HL-60 (cell line): ENCODE data around the gene CTNND2.

ENCODE experiments used
- DNase-seq, 2 experiments: peaks; one replicate each; pipeline ENCODE4 v3.0.0-alpha.2; 2010 to 2020; ENCODE audit warnings: low read depth in 1 of 2, low spot score in 1 of 2
- H3K27ac ChIP-seq: fragments of 250-450 bp; sonication (Bioruptor Pico); replicated peaks from 2 replicates; pipeline ENCODE4 v1.5.1; 2020; ENCODE audit warnings: mild to moderate bottlenecking, moderate library complexity
- H3K27me3 ChIP-seq: fragments of 250-450 bp; sonication (Bioruptor Pico); 2 replicates; pipeline ENCODE4 v1.5.1; 2021; ENCODE audit warnings: mild to moderate bottlenecking, moderate library complexity; ENCODE audit not compliant: insufficient read depth, poor library complexity, severe bottlenecking
- H3K4me3 ChIP-seq: replicated peaks from 2 replicates; pipeline ENCODE4 v1.5.1; 2011; ENCODE audit warnings: mild to moderate bottlenecking, control low read depth, low read length; ENCODE audit not compliant: insufficient read depth
- GABPA ChIP-seq: IDR thresholded peaks from 2 replicates; pipeline ENCODE4 v1.6.1; 2012; ENCODE audit warnings: low read depth
- POLR2AphosphoS5 ChIP-seq: IDR thresholded peaks from 2 replicates; pipeline ENCODE4 v1.6.1; 2012; ENCODE audit warnings: low read depth
- SPI1 ChIP-seq: IDR thresholded peaks from 2 replicates; pipeline ENCODE4 v1.6.1; 2012; ENCODE audit warnings: low read depth, mild to moderate bottlenecking, borderline replicate concordance
- TF ChIP-seq, protein P1 (sequence below): IDR thresholded peaks from one replicate; pipeline ENCODE4 v1.5.1; 2011; ENCODE audit warnings: low read length, control low read depth, inconsistent platforms; ENCODE audit not compliant: insufficient read depth
- TF ChIP-seq, protein P2 (sequence below): IDR thresholded peaks from 2 replicates; pipeline ENCODE4 v1.6.1; 2012; ENCODE audit warnings: low read depth; ENCODE audit not compliant: insufficient replicate concordance

The CTNND2 gene

GRCh38 chr5:11888221-11888620 lies 16.0 kb downstream of the CTNND2 start:
- Histone ChIP-seq H3K27me3 (no peaks in the 10 kb centered on the region), H3K4me3 (no peak overlapping the region), H3K27ac (no peak overlapping the region)
- no peak for DNase-seq
- TF ChIP-seq, protein P1, sequence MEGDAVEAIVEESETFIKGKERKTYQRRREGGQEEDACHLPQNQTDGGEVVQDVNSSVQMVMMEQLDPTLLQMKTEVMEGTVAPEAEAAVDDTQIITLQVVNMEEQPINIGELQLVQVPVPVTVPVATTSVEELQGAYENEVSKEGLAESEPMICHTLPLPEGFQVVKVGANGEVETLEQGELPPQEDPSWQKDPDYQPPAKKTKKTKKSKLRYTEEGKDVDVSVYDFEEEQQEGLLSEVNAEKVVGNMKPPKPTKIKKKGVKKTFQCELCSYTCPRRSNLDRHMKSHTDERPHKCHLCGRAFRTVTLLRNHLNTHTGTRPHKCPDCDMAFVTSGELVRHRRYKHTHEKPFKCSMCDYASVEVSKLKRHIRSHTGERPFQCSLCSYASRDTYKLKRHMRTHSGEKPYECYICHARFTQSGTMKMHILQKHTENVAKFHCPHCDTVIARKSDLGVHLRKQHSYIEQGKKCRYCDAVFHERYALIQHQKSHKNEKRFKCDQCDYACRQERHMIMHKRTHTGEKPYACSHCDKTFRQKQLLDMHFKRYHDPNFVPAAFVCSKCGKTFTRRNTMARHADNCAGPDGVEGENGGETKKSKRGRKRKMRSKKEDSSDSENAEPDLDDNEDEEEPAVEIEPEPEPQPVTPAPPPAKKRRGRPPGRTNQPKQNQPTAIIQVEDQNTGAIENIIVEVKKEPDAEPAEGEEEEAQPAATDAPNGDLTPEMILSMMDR, result no peak
- TF ChIP-seq POLR2AphosphoS5, result no peak
- no peak for TF ChIP-seq GABPA

- H3K27me3 ChIP-seq, result no peaks in the 10 kb centered on the region
- no peak overlapping the region for H3K27ac ChIP-seq
- no peak for DNase-seq
- TF ChIP-seq GABPA (no peak), POLR2AphosphoS5 (no peak), SPI1 (no peak)
- TF ChIP-seq, protein P2, sequence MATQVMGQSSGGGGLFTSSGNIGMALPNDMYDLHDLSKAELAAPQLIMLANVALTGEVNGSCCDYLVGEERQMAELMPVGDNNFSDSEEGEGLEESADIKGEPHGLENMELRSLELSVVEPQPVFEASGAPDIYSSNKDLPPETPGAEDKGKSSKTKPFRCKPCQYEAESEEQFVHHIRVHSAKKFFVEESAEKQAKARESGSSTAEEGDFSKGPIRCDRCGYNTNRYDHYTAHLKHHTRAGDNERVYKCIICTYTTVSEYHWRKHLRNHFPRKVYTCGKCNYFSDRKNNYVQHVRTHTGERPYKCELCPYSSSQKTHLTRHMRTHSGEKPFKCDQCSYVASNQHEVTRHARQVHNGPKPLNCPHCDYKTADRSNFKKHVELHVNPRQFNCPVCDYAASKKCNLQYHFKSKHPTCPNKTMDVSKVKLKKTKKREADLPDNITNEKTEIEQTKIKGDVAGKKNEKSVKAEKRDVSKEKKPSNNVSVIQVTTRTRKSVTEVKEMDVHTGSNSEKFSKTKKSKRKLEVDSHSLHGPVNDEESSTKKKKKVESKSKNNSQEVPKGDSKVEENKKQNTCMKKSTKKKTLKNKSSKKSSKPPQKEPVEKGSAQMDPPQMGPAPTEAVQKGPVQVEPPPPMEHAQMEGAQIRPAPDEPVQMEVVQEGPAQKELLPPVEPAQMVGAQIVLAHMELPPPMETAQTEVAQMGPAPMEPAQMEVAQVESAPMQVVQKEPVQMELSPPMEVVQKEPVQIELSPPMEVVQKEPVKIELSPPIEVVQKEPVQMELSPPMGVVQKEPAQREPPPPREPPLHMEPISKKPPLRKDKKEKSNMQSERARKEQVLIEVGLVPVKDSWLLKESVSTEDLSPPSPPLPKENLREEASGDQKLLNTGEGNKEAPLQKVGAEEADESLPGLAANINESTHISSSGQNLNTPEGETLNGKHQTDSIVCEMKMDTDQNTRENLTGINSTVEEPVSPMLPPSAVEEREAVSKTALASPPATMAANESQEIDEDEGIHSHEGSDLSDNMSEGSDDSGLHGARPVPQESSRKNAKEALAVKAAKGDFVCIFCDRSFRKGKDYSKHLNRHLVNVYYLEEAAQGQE, result no peak
- TF ChIP-seq, protein P1, result no peak
- H3K4me3 ChIP-seq, result no peak overlapping the region
These were observed 25.4 kb downstream of the CTNND2 start for GRCh38 chr5:11878814-11879213.

GRCh38 chr5:11873587-11873986 lies 30.7 kb downstream of the CTNND2 start:
- DNase-seq, result no peak
- Histone ChIP-seq H3K27me3 (no peaks in the 10 kb centered on the region), H3K27ac (no peak overlapping the region), H3K4me3 (no peak overlapping the region)
- TF ChIP-seq POLR2AphosphoS5 (no peak), SPI1 (no peak)
- TF ChIP-seq, protein P2, result no peak

- TF ChIP-seq POLR2AphosphoS5, result no peak
- TF ChIP-seq, protein P2, result no peak
- TF ChIP-seq, protein P1, result no peak
- TF ChIP-seq GABPA, result no peak
- no peak for TF ChIP-seq SPI1
- no peak overlapping the region for H3K4me3 ChIP-seq
- no peak overlapping the region for H3K27ac ChIP-seq
- DNase-seq, result no peak
- no peaks in the 10 kb centered on the region for H3K27me3 ChIP-seq
These were observed 35.0 kb downstream of the CTNND2 start for GRCh38 chr5:11869203-11869602.
